ENCODE results near the gene WDR83.
"Not testable (repeated sequence)": the region's sequence is repeated elsewhere in the genome, so short reads cannot be mapped to it uniquely, and the experiment has no call there.

Gene WDR83

DNA sequence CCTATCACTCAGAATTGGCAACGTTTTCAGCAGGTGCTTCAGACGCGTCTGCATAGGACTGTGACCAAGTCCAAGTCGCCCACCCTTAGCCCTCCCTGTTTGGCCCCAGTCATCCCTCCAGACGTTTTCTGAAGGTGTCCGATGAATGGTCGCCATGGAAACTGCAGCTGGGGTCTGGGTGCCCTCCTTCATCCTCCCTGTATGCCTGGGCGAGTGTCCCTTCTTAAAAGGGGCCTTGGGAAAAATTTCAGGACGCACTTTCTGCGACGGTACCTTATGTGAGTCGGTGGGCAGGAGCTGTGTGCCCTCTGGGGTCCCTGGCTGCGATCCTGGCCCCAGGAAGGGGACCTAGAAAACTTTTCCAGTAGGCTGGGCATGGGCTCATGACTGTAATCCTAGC lies 25.2 kb upstream of the WDR83 start:
- peaks cover 2% of the 10 kb centered on the region for H3K9me3 ChIP-seq (ENCODE audit: severe bottlenecking)
- no peak for DNase-seq
- no peaks in the 10 kb centered on the region for H3K36me3 ChIP-seq
- no peak overlapping the region for H3K27ac ChIP-seq
- H3K27me3 ChIP-seq (ENCODE audit: insufficient read depth, low read depth, severe bottlenecking): no peaks in the 10 kb centered on the region
- no peak overlapping the region for H3K4me3 ChIP-seq (ENCODE audit: low read depth, low read length)
- TF ChIP-seq, protein P1, sequence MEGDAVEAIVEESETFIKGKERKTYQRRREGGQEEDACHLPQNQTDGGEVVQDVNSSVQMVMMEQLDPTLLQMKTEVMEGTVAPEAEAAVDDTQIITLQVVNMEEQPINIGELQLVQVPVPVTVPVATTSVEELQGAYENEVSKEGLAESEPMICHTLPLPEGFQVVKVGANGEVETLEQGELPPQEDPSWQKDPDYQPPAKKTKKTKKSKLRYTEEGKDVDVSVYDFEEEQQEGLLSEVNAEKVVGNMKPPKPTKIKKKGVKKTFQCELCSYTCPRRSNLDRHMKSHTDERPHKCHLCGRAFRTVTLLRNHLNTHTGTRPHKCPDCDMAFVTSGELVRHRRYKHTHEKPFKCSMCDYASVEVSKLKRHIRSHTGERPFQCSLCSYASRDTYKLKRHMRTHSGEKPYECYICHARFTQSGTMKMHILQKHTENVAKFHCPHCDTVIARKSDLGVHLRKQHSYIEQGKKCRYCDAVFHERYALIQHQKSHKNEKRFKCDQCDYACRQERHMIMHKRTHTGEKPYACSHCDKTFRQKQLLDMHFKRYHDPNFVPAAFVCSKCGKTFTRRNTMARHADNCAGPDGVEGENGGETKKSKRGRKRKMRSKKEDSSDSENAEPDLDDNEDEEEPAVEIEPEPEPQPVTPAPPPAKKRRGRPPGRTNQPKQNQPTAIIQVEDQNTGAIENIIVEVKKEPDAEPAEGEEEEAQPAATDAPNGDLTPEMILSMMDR (IDR thresholded peaks at IDR 0.05; ENCODE audit: low read depth, low read length): no peak

DNA sequence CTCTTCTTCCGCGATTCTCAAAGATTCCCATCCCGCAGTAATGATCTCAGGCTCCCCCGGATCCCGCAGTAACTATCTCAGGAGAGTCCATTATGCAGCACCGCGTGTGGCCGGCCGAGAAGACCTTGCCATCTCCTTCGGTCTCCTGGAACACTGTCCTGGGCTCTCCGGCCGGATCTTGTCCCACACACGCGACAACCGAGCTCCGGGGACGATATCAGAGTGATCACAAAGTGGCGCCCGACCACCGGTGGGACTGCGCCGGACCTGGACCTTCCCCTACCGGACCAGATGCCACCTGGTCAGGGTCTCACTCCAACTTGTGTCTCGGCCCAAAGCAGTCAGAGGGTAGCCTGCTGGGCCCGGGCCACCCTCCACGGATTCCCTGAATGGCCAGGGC lies 24.1 kb upstream of the WDR83 start:
- no peak for DNase-seq
- no peaks in the 10 kb centered on the region for H3K36me3 ChIP-seq
- H3K4me3 ChIP-seq (ENCODE audit: low read depth, low read length): no peak overlapping the region
- H3K27me3 ChIP-seq (ENCODE audit: insufficient read depth, low read depth, severe bottlenecking): no peaks in the 10 kb centered on the region
- H3K9me3 ChIP-seq (ENCODE audit: severe bottlenecking): peaks cover 2% of the 10 kb centered on the region
- H3K27ac ChIP-seq: no peak overlapping the region
- TF ChIP-seq, protein P1 (IDR thresholded peaks at IDR 0.05; ENCODE audit: low read depth, low read length): no peak

DNA sequence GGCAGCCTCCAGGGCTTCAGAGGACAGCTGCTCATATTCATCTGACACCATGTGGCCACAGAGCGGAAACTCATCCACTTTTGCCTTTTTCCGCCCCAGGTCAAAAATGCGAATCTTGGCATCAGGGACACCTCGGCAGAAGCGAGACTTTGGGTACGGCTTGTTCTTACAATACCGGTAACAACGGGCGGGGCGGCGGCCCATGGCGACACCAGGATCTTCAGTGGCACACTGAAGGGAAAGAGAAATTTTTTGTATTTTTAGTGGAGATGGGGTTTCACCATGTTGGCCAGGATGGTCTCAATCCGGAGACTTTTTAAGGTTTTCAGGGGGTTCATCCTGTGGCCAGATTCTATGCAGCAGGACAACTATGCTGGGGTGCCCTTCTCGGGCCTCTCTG lies 22.9 kb upstream of the WDR83 start:
- not testable (repeated sequence) for H3K27me3 ChIP-seq (ENCODE audit: insufficient read depth, low read depth, severe bottlenecking); H3K36me3 ChIP-seq; H3K4me3 ChIP-seq (ENCODE audit: low read depth, low read length); H3K9me3 ChIP-seq (ENCODE audit: severe bottlenecking); H3K27ac ChIP-seq; DNase-seq

DNA sequence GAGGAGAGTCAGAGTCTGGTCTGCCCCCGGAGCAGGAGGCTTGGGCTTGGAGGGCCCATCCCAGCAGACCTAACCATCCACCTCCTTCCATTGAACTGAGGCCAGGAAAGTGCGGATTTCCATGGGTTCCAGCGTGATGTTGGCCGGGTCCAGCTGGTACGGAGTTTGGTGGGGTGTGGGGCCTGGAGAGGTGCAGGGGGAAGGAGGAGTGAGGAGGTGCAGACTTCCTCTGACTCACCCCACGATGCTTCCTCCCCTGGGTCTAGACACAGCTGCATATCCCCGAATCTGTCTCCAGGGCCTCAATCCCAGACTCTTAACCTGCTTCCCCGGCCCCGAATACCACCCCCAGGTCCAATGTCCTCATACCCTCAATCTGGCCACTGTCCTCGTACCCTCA lies 20.1 kb upstream of the WDR83 start:
- Histone ChIP-seq H3K36me3 (no peaks in the 10 kb centered on the region), H3K27me3 (ENCODE audit: insufficient read depth, low read depth, severe bottlenecking) (no peaks in the 10 kb centered on the region), H3K9me3 (ENCODE audit: severe bottlenecking) (no peaks in the 10 kb centered on the region), H3K4me3 (ENCODE audit: low read depth, low read length) (no peak overlapping the region), H3K27ac (no peak overlapping the region)
- no peak for DNase-seq
- TF ChIP-seq, protein P1 (IDR thresholded peaks at IDR 0.05; ENCODE audit: low read depth, low read length): no peak

DNA sequence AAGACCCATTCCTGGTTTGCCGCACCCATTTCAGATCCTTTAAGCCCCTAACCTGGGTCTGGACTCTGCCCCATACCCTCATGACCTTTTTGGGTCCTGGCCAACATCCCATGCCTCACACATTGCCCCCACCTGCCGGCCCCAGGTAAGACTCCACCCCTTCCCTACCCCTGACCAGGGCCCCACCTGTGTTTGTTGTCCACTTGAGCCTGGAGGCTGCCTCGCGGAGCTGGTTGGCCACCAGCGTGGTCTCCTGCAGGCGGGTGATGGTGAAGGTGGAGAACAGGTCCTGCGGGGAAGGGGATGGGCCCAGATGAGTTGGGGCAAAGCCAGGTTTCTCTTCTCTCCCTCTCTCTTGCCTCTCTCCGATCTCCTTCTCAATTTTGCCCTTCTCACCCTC lies 19.6 kb upstream of the WDR83 start:
- no peak for DNase-seq
- no peaks in the 10 kb centered on the region for H3K36me3 ChIP-seq
- no peaks in the 10 kb centered on the region for H3K27me3 ChIP-seq (ENCODE audit: insufficient read depth, low read depth, severe bottlenecking)
- H3K27ac ChIP-seq: no peak overlapping the region
- H3K9me3 ChIP-seq (ENCODE audit: severe bottlenecking): no peaks in the 10 kb centered on the region
- no peak overlapping the region for H3K4me3 ChIP-seq (ENCODE audit: low read depth, low read length)
- TF ChIP-seq, protein P1 (IDR thresholded peaks at IDR 0.05; ENCODE audit: low read depth, low read length): no peak

DNA sequence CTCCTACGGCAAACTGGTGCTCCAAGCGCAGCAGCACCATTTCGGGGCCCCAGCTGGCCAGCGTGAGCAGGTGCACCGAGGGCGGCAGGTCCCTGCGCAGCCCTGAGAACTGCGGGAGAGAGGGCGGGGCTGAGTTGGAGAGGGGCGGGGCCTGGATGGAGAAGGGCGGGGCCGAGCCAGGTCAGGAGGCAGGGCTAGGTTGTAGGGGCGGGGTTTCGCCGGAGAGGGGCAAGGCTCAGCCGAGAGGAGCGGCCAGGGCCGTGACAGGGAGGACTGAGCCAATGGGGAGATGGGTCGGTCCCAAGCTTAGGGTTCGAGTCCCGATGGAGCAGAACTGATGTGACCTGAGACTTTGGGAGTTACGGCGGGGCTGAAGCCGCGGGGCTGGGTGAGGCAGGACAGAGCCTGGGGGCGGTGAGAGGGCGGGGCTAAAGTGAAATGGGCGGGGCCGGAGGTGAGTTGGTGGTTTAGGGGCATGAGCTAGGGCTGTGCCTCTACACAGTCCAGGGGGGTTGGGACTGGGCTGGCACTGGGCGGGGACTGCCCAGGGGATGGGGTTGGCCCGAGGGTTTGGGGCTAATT lies 19.0 kb upstream of the WDR83 start:
- DNase-seq: no peak
- no peak overlapping the region for H3K4me3 ChIP-seq (ENCODE audit: low read depth, low read length)

More for the DNA sequence above, 19.0 kb upstream of the WDR83 start:
- H3K9me3 ChIP-seq (ENCODE audit: severe bottlenecking): no peaks in the 10 kb centered on the region
- TF ChIP-seq, protein P1 (IDR thresholded peaks at IDR 0.05; ENCODE audit: low read depth, low read length): no peak
- H3K27me3 ChIP-seq (ENCODE audit: insufficient read depth, low read depth, severe bottlenecking): no peaks in the 10 kb centered on the region
- H3K36me3 ChIP-seq: no peaks in the 10 kb centered on the region
- no peak overlapping the region for H3K27ac ChIP-seq

Measured in WERI-Rb-1 (cell line).